Pancreas (tissue), 10 donors: ENCODE data around the gene CLEC19A. TPM values are rescaled to one million over a fixed set of nuclear protein-coding genes. Genes with fewer than 3 reads are reported as not detected.

Experiments used
- ATAC-seq, 4 donors: fragments of 200-7000 bp; cut with Tn5 transposase; one replicate each; pipeline versions ENCODE4 v1.8.0 to v1.9.1; 2020; ENCODE audit warnings: mild to moderate bottlenecking in 4 of 4, moderate library complexity in 4 of 4
- DNase-seq, 6 donors: peaks; one replicate each; pipeline ENCODE4 v3.0.0-alpha.2; 2020
- FAIRE-seq: peaks from 2 replicates; lab custom pipeline; 2012; peaks lifted over from hg19 to GRCh38; lab: Jason Lieb, UNC
- H3K27ac ChIP-seq, 4 donors: fragments of 200-600 bp; sonication (generic); 1 replicate in 3 of 4; 2 replicates in 1 of 4; pipeline versions ENCODE4 v1.5.0 to v1.8.0; 2020
- H3K27me3 ChIP-seq, 4 donors: fragments of 200-600 bp; one replicate each; pipeline ENCODE4 v1.8.0; 2021
- H3K36me3 ChIP-seq, 3 donors: fragments of 200-600 bp; sonication (generic) in 1 of 3; one replicate each; pipeline versions ENCODE4 v1.5.0 to v1.8.0; 2020 to 2021
- H3K4me1 ChIP-seq, 3 donors: fragments of 200-600 bp; one replicate each; pipeline ENCODE4 v1.8.0; 2021
- H3K4me3 ChIP-seq, 4 donors: fragments of 200-600 bp; sonication (generic) in 2 of 4; one replicate each; pipeline versions ENCODE4 v1.5.0 to v1.8.0; 2020 to 2021
- H3K9me3 ChIP-seq, 4 donors: fragments of 200-600 bp; one replicate each; pipeline ENCODE4 v1.8.0; 2021
- whole genome bisulfite sequencing, 2 donors: extraction: QIAGEN DNeasy Blood & Tissue Kit; methylation state at CpG; one replicate each; pipeline ENCODE4 v1.1.7; 2013; 5-methylcytosine and 5-hydroxymethylcytosine counted together
- intact Hi-C, 3 donors: fragments of 100-400 bp; cut with DNase I; formaldehyde crosslinking; loops; one replicate each; pipeline versions ENCODE4 v1.11.1 to v1.14.2; 2022
- polyA plus RNA-seq, 2 donors: library from polyadenylated mRNA; stranded (reverse); fragments of 200-250 nt; gene quantifications; one replicate each; pipeline ENCODE4 v1.2.3, GENCODE V29; 2013
- total RNA-seq, 6 donors: library from RNA; stranded (reverse); fragmentation: NEBNext Ultra II Directional in 4 of 6; extraction: Animal tissue kit (Norgen Biotek cat#: 25700) in 4 of 6; gene quantifications; one replicate each; pipeline versions ENCODE4 v1.2.1 to v1.2.4, GENCODE V29; 2021 to 2023
- TF ChIP-seq, protein P1 (sequence below), 4 donors: fragments of 200-600 bp; sonication (generic) in 3 of 4; IDR thresholded peaks; one replicate each; pipeline versions ENCODE4 v1.5.0 to v1.8.0; 2021; ENCODE audit warnings: antibody characterized with exemption in 4 of 4
- donor health status: healthy with polysubstance abuse.
- donor health status: DM: no; HTN: no; CAD: no; lungs with moderate emphysema.
- donor health status: DM: no; HTN: no; CAD: no.
- donor health status: control.
- donor health status: control.
- donor health status: Bipolar disorder and iron deficiency.
- donor health status: DM: yes; HTN: yes; CAD: no.
- donor health status: DM: no; HTN: no; CAD: no.
- donor health status: DM: no; HTN: no; CAD: no.
- donor health status: DM: yes; HTN: yes; CAD: no.

Gene CLEC19A
- total and polyA plus RNA-seq, 8 donors = 0.09 TPM; not detected in 7

DNA sequence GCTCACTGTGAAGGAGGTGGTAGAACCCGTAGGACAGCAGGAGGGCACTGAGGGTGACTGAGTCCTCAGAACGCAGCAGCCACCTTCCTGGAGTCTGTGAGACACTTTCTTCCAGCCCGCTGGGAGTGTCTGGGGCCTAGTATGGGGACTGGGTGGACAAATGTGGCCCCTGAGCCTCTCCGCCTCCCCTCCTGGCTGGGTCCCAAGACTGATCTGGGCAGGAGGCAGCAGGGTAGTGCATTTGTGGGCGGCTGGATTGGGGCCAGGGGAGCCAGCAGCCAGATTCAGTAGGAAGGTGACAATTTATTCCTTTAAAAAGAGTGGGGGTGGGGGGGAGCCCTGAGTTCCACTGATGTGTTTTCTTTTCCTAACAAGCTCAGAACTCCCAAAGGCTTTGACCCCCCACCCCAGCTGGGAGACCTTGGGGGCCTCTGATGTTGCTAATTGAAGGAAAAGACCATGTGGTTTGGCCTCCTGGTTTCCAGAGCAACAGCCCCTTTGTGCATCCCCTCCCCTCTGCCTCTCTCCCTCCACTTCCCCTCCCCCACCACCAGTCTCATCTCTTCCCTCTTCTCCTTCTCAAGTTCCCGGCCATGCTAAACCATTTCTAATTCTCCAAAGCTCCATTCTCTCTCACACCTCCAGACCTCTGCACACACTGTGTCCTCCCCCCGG lies 4.4 kb downstream of the CLEC19A start:
- no peak overlapping the region for H3K4me3 ChIP-seq
- FAIRE-seq = no peak
- intact Hi-C loops = no loop called here
- ATAC-seq = no peak
- 55 to 60% methylated on average over 7 of the region's 7 CpGs for WGBS, 2 donors
- peak in 2 of 6 donors; percentile 28 to 33 for DNase-seq
- no peaks in the 10 kb centered on the region for H3K4me1 ChIP-seq
- no peak overlapping the region for H3K27ac ChIP-seq
- H3K9me3 ChIP-seq = no peaks in the 10 kb centered on the region
- peaks cover 0 to 2% (median 0%) of the 10 kb centered on the region in 4 donors for H3K27me3 ChIP-seq
- no peaks in the 10 kb centered on the region for H3K36me3 ChIP-seq
- TF ChIP-seq, protein P1, sequence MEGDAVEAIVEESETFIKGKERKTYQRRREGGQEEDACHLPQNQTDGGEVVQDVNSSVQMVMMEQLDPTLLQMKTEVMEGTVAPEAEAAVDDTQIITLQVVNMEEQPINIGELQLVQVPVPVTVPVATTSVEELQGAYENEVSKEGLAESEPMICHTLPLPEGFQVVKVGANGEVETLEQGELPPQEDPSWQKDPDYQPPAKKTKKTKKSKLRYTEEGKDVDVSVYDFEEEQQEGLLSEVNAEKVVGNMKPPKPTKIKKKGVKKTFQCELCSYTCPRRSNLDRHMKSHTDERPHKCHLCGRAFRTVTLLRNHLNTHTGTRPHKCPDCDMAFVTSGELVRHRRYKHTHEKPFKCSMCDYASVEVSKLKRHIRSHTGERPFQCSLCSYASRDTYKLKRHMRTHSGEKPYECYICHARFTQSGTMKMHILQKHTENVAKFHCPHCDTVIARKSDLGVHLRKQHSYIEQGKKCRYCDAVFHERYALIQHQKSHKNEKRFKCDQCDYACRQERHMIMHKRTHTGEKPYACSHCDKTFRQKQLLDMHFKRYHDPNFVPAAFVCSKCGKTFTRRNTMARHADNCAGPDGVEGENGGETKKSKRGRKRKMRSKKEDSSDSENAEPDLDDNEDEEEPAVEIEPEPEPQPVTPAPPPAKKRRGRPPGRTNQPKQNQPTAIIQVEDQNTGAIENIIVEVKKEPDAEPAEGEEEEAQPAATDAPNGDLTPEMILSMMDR (IDR thresholded peaks at IDR 0.05) = no peak

DNA sequence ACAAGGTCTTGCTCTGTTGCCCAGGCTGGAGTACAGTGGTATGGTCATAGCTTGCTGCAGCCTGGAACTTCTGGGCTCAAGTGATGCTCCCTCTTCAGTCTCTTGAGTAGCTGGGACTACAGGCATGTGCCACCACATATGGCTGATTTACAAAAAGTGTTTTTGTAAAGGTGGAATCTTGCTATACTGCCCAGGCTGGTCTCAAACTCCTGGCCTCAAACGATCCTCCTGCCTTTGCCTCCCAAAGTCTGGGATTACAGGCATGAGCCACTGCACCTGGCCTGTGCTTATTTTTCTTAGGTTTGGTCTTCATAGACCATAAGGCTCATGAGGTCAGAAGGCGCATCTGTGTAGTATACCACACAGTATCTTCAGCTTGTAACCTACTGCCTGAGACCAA lies 5.3 kb downstream of the CLEC19A start:
- Histone ChIP-seq H3K27ac (no peak overlapping the region), H3K36me3 (no peaks in the 10 kb centered on the region), H3K9me3 (no peaks in the 10 kb centered on the region), H3K4me1 (no peaks in the 10 kb centered on the region), H3K4me3 (no peak overlapping the region), H3K27me3 (peaks cover 0 to 5% (median 0%) of the 10 kb centered on the region in 4 donors)
- no peak for ATAC-seq
- no peak for DNase-seq
- no peak for FAIRE-seq
- TF ChIP-seq, protein P1 (IDR thresholded peaks at IDR 0.05) = no peak
- intact Hi-C loops = no loop called here
- WGBS, 2 donors = 70 to 73% methylated on average over 2 of the region's 2 CpGs

DNA sequence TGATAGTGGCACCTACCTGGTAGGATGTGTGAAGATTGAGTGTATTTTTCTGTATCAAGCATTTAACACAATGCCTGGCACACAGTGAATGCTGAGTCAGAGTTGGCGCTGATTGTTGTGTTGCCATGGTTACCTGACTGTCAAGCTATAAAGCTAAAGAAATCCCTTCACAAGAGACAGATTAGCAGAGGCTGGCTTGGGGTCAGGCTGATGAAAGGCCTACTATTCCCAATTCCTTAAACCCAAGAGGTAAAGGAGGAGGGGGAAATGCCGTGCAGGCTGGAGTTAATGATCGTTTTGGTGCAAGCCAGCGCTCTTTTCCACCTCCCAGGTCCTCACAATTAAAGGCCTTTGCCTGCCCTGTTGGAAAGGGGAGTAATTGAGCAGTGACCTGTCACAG lies 5.9 kb downstream of the CLEC19A start:
- H3K27ac ChIP-seq = no peak overlapping the region
- H3K4me3 ChIP-seq = no peak overlapping the region
- 26 to 37% methylated on average over 4 of the region's 4 CpGs for WGBS, 2 donors
- DNase-seq (peak in 2 of 6 donors; percentile 22 to 26), FAIRE-seq (no peak), ATAC-seq (peak in 3 of 4 donors; percentile 25 to 46 (median 32))
- H3K4me1 ChIP-seq = no peaks in the 10 kb centered on the region
- H3K9me3 ChIP-seq = no peaks in the 10 kb centered on the region
- intact Hi-C loops = no loop called here
- TF ChIP-seq, protein P1 (IDR thresholded peaks at IDR 0.05) = no peak
- peaks cover 0 to 5% (median 0%) of the 10 kb centered on the region in 4 donors for H3K27me3 ChIP-seq
- H3K36me3 ChIP-seq = no peaks in the 10 kb centered on the region

DNA sequence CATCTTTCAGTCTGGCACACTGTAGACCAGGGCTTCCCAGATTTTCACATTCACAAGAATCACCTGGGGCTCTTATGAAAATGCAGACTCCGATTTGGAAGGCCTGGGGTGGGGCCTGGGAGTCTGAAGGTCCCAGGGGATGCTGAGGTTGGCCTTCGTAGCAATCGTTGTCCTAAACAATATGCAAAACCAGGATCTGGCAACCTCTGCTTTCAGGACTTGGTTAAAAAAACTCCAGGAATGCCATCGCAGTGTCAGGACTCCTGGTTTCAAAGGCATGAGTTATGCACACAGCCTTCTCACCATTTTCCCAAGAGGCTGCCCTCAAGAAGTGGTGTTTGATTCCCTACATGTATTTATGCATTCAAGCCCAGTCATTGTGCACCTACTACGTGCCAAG lies 6.7 kb downstream of the CLEC19A start:
- Histone ChIP-seq H3K27ac (no peak overlapping the region), H3K4me3 (no peak overlapping the region), H3K27me3 (peaks cover 0 to 5% (median 0%) of the 10 kb centered on the region in 4 donors), H3K4me1 (no peaks in the 10 kb centered on the region), H3K9me3 (no peaks in the 10 kb centered on the region), H3K36me3 (no peaks in the 10 kb centered on the region)
- no peak for ATAC-seq
- intact Hi-C loops = no loop called here
- TF ChIP-seq, protein P1 (IDR thresholded peaks at IDR 0.05) = no peak
- no peak for DNase-seq
- 47 to 49% methylated on average over 5 of the region's 5 CpGs for WGBS, 2 donors
- FAIRE-seq = no peak

DNA sequence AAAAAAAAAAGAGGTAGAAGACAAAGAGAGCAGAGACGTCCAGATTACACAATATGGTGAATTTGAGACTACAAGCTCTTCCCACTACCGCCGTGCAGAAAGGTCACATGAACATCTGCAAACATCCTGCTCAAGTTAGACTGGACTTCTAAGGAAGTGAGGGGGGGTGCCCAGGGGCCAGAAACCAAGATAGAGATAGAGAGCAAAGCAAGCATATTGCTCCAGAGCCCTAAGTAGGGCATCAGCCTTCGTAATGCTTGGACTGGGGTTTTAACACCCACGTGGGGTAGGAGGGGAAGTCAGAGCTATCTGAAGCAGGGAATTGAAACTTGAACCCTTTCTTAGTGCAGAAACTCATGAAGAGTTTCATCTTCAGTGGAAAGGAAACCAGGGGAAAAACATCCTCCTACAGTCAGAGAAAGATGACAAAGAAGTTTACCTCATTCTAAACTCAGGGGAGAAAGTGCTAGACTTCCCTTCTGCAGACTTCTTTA lies 8.7 kb downstream of the CLEC19A start:
- FAIRE-seq (no peak), DNase-seq (peak in 1 of 6 donors; percentile 64), ATAC-seq (peak in 3 of 4 donors; percentile 32 to 87 (median 81))
- intact Hi-C loops = no loop called here
- Histone ChIP-seq H3K9me3 (no peaks in the 10 kb centered on the region), H3K27ac (no peak overlapping the region), H3K4me1 (no peaks in the 10 kb centered on the region), H3K36me3 (no peaks in the 10 kb centered on the region), H3K27me3 (peaks cover 0 to 5% (median 0%) of the 10 kb centered on the region in 4 donors), H3K4me3 (no peak overlapping the region)
- 14 to 16% methylated on average over 5 of the region's 5 CpGs for WGBS, 2 donors
- TF ChIP-seq, protein P1 (IDR thresholded peaks at IDR 0.05) = no peak
